Omental fat pad (tissue), 4 donors: Measurements from ENCODE around the gene GAB3. TPM values are rescaled to one million over a fixed set of nuclear protein-coding genes. Genes with fewer than 3 reads are reported as not detected.

Experiments
- ATAC-seq: fragments of 150-250 bp; one replicate; pipeline ENCODE4 v1.9.1; 2016; ENCODE audit warnings: mild to moderate bottlenecking, moderate library complexity; ENCODE audit not compliant: low FRiP score
- DNase-seq: peaks from one replicate; pipeline ENCODE4 v3.0.0-alpha.2; 2019; ENCODE audit warnings: low spot score
- CTCF ChIP-seq, 3 donors: fragments of 450-650 bp; IDR thresholded peaks; one replicate each; pipeline ENCODE4 v1.5.1; 2016 to 2017; ENCODE audit warnings: antibody characterized with exemption in 3 of 3, mild to moderate bottlenecking in 3 of 3, moderate library complexity in 2 of 3
- total RNA-seq, 4 donors: library from RNA; depleted of rRNA; stranded (reverse); fragments of >200 nt; gene quantifications; one replicate each; pipeline ENCODE4 v1.1.0, GENCODE V29; 2016

The GAB3 gene
- total RNA-seq, 4 donors from 2014 or later = 4.7 to 22.5 (median 14.8) TPM

DNA sequence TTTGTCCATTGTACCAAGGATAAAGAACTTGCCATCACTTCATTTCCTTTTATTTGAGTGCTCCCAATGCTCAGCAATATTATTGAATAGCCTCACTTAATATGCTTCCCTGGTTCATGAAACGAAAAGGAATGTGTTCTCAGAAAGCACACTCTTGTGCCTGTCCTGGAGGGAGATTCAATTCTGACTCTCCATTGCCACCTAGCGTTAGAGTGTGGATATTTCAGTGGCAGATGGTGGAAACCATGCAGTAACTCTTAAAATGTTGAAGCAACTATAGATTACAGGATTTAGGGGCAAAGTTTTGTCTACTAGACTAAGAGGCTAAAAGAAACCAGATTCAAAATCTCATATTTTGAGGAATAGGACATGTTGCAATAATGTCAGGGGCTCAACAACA is 36.0 kb downstream of the GAB3 start:
- peak in 1 of 3 donors; percentile 29 for TF ChIP-seq CTCF (IDR thresholded peaks at IDR 0.05)
- ATAC-seq = no peak
- no peak for DNase-seq

- ATAC-seq = peak; percentile 74
- no peak for DNase-seq
- no peak for TF ChIP-seq CTCF (IDR thresholded peaks at IDR 0.05)
Measured at GRCh38 chrX:154712781-154713740, 37.8 kb downstream of the GAB3 start.

GRCh38 chrX:154711264-154711663 is 39.6 kb downstream of the GAB3 start:
- DNase-seq (no peak), ATAC-seq (no peak)
- TF ChIP-seq CTCF (IDR thresholded peaks at IDR 0.05) = no peak

GRCh38 chrX:154710309-154710708 is 40.6 kb downstream of the GAB3 start:
- DNase-seq (no peak), ATAC-seq (no peak)
- no peak for TF ChIP-seq CTCF (IDR thresholded peaks at IDR 0.05)

DNA sequence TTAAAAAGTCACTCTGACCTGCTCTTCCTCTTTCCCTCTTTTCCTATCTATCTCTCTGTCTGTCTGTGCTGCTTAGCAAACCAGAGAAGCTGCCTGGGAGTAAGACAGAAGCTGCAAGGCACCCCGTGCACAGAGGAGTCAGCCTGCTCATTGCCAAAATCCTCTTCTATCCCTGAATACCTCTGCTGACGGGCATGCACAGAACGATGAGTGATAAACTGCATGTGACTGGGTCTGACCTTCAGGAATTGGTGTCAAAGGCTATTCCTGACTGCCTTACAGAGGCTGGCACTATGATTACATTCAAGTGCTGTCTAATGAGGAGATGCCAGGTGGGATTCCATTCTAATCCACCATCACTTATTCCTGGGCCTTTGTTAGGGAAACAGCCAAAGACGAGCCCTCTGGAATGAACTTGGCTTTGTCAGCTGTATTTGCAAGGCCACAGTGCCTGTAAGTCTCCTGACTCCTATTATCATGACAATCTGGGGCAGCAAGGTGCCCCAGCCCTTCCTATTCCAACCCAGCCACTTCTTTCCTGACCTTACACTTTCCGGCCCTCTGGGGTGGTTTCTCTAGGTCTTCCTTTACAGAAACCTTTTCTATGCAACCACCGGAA is 52.1 kb downstream of the GAB3 start:
- ATAC-seq (no peak), DNase-seq (no peak)
- no peak for TF ChIP-seq CTCF (IDR thresholded peaks at IDR 0.05)

DNA sequence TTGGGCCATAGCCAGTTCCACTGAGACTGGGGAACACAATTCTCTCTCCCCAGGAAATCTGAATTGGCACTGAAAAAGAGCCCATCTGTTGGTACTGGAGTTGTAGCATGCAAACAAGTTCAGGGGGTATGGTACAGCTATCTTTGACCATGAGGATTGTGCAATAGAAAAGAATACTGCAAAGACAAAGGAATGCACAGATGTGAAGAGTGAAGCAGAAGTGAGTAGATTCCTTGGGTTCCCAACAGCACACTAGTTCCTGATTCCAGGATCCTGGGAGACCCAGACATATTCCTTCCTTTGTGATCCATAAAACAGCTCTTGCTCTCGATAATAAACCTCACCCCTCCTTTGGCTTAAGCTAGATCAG is 54.2 kb downstream of the GAB3 start:
- DNase-seq (no peak), ATAC-seq (no peak)
- no peak for TF ChIP-seq CTCF (IDR thresholded peaks at IDR 0.05)
